DOHH2 (cell line): Measurements from ENCODE around the gene GRID2.

Experiments used
- EZH2phosphoT487 ChIP-seq: fragments of 200-600 bp; sonication (generic); IDR thresholded peaks from 2 replicates; pipeline ENCODE4 v1.6.1; 2017; ENCODE audit warnings: borderline replicate concordance, mild to moderate bottlenecking, antibody characterized with exemption, low read length, moderate library complexity, mixed read lengths
- TF ChIP-seq, protein P1 (sequence below): fragments of 200-600 bp; sonication (generic); IDR thresholded peaks from one replicate; pipeline ENCODE4 v1.5.1; 2014; ENCODE audit warnings: antibody characterized with exemption, mild to moderate bottlenecking, low read depth, low read length; ENCODE audit not compliant: poor library complexity, severe bottlenecking

DNA sequence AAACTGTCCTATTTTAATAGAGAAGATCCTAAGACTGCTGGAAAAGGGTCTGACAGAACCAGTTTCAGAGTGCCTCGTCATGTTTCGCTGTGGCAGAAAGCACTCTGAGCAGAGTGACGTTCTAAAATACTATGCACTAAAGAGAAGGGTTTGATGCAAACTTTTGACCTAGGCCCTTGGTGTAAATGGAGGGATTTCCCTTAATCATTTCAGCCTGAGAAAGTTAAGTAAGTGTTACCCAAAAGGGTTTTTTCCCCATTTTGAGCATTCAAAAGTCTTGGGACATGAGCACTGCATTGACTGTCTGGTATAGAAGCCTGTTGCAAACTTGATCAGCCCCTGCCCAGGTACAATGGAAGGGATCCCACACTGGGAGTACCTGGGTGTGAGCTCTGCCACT is 1367.3 kb downstream of the GRID2 start:
- TF ChIP-seq, protein P1, sequence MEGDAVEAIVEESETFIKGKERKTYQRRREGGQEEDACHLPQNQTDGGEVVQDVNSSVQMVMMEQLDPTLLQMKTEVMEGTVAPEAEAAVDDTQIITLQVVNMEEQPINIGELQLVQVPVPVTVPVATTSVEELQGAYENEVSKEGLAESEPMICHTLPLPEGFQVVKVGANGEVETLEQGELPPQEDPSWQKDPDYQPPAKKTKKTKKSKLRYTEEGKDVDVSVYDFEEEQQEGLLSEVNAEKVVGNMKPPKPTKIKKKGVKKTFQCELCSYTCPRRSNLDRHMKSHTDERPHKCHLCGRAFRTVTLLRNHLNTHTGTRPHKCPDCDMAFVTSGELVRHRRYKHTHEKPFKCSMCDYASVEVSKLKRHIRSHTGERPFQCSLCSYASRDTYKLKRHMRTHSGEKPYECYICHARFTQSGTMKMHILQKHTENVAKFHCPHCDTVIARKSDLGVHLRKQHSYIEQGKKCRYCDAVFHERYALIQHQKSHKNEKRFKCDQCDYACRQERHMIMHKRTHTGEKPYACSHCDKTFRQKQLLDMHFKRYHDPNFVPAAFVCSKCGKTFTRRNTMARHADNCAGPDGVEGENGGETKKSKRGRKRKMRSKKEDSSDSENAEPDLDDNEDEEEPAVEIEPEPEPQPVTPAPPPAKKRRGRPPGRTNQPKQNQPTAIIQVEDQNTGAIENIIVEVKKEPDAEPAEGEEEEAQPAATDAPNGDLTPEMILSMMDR: no peak
- no peak for TF ChIP-seq EZH2phosphoT487
